Stimulated activated CD4-positive, alpha-beta T cell treated with anti-CD3 and anti-CD28 coated beads, Interleukin-2, amount 100 ng/mL, for 48 hours (primary cell): ENCODE measurements around the gene EFHD1.
"Not testable (repeated sequence)": the region's sequence is repeated elsewhere in the genome, so short reads cannot be mapped to it uniquely, and the experiment has no call there.

Source experiments
- DNase-seq, 2 donors: peaks; one replicate each; pipeline ENCODE4 v3.0.0-alpha.2; 2020

Gene EFHD1

GRCh38 chr2:232697059-232697806 is 63.8 kb downstream of the EFHD1 start, which contains the start of gene GIGYF2:
TSS of gene GIGYF2 (plus strand) at chr2:232697331. CDS start at chr2:232735198, 37,867 bp downstream.
- peak; percentile 94 for DNase-seq

DNA sequence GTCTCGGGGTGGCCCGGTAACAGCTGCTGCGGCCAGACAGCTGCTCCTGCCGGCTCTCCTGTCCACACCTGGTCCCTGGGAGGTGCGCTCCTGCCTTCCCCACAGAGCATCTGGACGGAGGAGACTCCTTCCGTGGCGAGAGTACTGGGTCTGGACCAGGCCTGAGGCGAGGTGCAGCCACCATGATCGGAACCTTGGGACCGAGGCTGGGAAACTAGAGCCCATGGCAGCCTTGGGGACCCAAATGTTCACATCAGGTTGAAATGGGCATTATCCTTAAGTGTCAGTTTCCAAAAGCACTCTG is 64.4 kb downstream of the EFHD1 start:
- no peak for DNase-seq

DNA sequence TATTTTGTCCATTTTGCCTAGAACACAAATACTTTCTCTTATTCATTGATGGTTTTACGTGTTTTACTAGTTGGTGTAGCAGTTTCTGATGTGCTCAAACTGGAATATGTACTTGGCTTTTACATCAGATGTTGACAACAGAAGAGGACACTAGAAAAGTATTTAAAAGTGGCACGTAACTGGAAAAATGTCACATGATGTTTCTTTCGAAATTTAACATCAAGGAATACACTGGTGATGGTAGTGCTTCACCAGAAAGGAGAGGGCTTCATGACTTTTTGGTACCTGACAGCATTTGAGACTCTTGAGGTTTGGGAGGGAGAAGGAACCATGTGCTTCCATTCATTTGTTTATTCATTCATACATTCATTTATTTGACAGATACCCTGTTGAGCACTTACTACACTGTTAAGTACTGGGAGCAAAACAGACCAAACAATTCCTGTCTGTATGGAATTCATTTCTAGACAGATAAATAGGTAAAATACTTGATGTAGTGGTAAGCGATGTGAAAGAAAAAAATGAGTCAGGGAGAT is 65.2 kb downstream of the EFHD1 start:
- DNase-seq = no peak

DNA sequence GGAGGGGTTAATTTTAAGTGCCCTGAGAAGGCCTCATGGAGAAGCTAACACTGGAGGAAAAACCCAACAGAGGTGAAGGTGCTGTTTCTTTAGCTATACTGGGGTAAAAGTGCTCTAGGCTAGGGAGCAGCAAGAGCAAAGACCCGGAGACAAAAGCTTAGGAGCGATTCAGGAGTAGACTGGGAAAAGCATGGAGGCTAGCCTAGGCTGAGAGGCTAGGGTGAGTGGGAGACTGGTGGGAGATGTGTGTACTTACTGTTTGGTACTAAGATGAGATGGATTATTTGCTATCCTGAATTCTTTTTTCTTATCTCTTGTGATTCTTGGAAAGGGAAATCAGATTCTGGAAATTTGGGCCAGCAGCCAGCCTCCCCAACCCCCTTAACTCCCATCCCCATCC is 65.7 kb downstream of the EFHD1 start:
- DNase-seq = no peak

- no peak for DNase-seq
Measured at GRCh38 chr2:232700154-232700553, 66.8 kb downstream of the EFHD1 start.

- no peak for DNase-seq
Measured at GRCh38 chr2:232707076-232707475, 73.7 kb downstream of the EFHD1 start.

DNA sequence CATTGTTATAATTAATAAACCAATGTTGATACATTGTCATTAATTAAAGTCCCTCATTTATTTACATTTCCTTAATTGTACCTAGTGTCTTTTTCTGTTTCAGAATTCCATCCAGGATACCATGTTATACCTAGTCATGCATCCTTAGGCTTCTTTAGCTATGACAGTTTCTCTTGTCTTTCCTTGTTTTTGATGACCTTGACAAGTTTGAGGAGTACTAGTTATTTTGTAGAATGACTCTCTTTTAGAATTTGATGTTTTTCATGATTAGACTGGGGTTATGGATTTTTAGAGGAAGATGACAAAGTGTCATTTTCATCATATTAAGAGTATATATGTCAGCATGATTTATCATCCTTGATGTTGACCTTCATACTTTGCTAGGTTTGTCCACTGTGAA is 80.1 kb downstream of the EFHD1 start:
- no peak for DNase-seq

DNA sequence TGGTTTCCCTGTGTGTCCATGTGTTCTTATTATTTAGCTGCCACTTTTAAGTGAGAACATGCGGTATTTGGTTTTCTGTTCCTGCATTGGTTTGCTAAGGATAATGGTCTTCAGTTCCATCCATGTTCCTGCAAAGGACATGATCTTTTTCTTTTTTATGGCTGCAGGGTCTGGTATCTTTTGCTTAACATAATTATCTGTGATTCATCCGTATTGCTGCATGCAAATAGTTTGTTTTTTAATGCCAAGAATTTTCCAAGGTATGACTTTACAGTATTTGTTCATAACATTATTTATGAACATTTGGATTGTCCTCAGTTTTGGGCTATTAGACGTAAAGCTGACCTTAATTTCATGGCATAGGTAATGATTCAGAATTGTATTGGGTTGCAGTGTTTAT is 81.6 kb downstream of the EFHD1 start:
- no peak for DNase-seq

DNA sequence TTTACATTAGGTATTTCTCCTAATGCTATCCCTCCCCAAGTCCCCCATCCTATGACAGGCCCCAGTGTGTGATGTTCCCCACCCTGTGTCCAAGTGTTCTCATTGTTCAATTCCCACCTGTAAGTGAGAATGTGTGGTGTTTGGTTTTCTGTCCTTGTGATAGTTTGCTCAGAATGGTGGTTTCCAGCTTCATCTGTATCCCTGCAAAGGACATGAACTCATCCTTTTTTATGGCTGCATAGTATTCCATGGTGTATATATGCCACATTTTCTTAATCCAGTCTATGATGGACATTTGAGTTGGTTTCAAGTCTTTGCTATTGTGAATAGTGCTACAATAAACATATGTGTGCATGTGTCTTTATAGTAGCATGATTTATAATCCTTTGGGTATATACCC is 86.7 kb downstream of the EFHD1 start:
- not testable (repeated sequence) for DNase-seq

- DNase-seq = no peak
Measured at GRCh38 chr2:232721261-232721660, 87.9 kb downstream of the EFHD1 start.

GRCh38 chr2:232721882-232722281 is 88.5 kb downstream of the EFHD1 start:
- DNase-seq = no peak

GRCh38 chr2:232723027-232723426 is 89.6 kb downstream of the EFHD1 start:
- no peak for DNase-seq

DNA sequence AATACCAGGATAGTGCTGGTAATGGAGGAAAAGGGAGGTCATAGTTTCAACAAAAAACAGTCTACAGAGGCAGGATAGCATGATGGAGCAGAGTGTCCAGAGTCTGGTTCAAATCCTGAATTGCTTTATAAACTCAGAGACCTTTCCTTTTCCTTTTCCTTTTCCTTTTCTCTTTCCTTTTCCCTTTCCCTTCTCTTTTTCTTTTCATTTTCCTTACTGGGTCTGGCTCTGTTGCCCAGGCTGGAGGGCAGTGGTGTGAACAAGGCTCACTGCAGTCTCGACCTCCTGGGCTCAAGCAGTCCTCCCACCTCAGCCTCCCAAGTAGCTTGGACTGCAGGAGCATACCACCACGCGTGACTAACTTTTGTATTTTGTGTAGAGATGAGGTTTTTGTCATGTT is 95.4 kb downstream of the EFHD1 start:
- no peak for DNase-seq

- no peak for DNase-seq
Measured at GRCh38 chr2:232731470-232731869, 98.1 kb downstream of the EFHD1 start.
